Ureter (tissue), 1 donor: ENCODE data around the gene ALDH3B2. TPM values are rescaled to one million over a fixed set of nuclear protein-coding genes. Genes with fewer than 3 reads are reported as not detected.
"Not testable (repeated sequence)": the region's sequence is repeated elsewhere in the genome, so short reads cannot be mapped to it uniquely, and the experiment has no call there.

Source experiments
- DNase-seq: peaks from one replicate; pipeline ENCODE4 v3.0.0-alpha.2; 2020; ENCODE audit warnings: low spot score
- total RNA-seq: library from RNA; stranded (reverse); gene quantifications from one replicate; pipeline ENCODE4 v1.2.4, GENCODE V29; 2023
- donor health status: DM: yes; HTN: yes; CAD: no.

Gene ALDH3B2
- total RNA-seq, 1 donor from 2014 or later = 85.9 TPM

GRCh38 chr11:67644472-67645418 lies 29.7 kb downstream of the ALDH3B2 start:
- DNase-seq = peak; percentile 39

DNA sequence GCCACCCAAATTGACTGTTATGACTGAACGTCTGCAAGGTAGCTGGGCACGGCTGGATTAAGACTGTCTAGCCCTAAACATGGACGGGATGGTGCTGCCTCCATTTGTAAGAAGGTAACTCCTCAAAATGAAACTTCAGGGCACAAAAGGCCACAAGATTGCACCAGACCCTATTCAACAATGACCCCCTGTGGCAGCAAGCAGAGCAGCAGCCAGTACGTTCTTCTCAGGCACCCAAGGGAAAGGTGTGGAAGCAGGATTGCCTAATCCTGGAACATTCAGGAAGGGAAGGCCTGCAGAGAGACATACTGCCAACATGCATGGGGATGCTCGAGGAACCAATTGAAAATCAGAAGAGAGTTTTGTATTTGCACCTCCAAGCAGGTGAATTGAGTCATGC lies 30.4 kb downstream of the ALDH3B2 start:
- DNase-seq = no peak

GRCh38 chr11:67642173-67643120 lies 32.0 kb downstream of the ALDH3B2 start:
- DNase-seq = peak; percentile 36

DNA sequence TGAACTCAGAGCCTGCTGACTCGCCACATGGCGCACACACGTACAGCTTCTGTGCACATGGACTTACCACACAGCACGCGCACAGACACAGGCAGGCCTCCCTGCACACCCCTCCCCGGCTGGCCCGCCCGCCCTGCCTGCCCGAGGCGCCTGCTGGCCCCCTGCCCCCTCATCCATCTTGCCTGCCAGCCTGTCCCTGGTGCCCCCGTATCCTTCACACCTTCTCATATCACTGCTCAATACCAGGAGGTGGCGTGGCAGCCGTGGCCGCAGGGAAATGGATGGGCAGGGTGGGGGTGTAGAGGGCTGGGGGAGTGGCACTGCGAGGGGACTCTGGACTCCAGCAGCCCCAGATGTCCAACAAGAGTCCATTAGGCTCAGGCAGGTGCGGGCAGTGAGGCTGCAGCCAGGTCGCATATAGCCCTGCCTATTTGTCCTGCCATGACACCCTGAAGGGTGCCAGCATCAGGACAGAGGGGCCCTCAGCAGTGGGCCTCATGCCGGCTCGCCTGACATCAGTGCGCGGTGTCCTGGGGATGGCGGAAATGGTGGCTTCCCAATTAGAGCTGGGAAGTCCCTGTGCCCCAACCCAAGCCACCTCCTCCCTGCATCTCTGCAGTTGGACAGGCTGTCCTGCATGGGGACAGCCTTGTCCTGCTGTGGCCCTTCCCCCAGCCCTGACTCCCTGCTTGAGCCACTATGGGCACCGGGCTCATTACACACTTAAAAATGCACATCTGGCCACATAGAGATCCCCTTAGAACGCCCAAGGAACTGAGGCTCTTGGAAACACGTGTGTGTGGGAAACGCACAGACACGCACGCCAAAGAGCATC lies 32.9 kb downstream of the ALDH3B2 start:
- peak; percentile 41 for DNase-seq

DNA sequence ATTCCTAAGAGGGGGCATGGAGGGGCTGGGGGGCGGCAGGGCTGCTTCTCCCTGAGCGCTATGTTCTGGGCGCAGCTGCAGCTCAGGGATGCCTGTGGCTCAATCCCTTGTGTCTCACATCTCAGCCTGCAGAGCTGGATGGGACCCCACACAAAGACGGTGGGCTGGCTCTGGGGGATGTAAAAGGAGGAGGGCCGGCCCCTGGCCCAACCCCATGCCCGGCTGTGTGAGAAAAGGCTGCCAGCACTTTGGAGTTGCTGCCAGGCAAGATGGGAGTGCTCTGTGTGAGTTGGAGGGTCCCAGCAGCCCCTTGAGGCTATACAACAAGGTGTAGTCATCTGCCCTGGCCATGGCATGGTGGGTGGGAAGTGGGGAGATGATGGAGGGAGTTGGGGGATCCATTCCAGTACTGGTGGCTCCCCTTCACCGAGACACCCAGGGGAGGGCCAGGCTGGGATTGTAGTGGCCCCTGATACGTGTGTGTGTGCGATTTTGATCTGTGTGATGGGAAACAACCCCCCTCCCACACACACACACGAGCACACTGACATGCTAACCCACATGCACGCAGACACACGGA lies 33.6 kb downstream of the ALDH3B2 start:
- no peak for DNase-seq

DNA sequence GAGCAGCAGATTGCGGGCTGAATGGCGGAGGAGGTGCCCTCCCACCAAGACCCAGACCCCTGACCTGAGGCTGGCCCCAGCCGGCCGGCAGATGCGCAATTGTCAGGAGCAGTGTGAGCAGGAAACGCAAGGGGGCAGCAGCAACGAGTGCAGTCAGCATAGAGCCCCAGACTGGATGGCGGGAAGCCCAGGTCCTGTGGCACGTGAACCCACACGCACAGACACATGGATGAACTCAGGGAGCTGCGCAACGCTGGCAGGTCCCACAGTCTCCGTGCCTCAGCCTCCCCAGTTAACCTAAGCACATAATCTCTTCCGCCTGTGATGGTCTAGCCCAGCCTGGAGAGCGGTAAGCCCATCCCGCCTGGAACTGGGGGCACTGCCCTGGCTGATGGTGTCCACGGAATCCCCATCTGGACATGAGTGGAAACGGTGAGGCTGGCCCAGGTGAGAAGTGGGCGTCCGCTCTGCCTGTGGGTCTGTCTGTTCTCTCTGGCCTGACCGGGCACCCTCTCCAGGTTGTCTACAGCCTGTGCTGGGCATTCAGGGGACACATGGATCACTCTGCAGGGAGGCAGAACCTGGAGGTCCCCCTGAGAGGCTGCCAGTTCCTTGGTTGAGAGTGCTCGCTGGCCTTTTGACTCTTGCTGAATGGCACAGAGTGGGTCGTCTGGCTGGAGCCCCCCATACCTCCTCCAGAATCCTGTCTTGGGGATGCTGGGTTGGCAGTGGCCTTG lies 34.2 kb downstream of the ALDH3B2 start:
- DNase-seq = peak; percentile 58

DNA sequence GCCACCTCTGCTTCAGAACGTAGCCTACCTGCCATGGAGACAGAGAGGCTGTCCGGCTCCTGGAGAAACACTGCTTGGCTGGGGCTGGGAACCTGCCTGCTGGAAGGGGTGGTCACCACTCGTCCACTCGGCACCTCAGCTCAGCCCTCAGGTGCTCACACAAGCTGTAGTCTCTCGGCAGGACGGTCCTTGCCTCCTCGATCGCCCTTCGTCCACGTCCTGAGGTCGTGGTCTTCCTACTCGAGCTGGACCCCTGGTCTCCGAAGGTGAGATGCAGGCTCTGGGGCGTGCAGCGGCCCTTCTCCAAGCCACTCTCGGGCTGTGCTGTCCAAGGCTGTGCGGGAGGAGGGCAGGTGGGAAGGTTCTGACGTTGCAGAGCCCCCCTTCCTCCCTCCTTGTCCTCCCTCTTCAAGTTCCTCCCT lies 35.0 kb downstream of the ALDH3B2 start, which contains the start of gene TBX10:
TBX10 (minus strand) TSS at position 326 of the 422 bp plus-strand sequence; CDS start at position 35, 291 bp downstream.
- no peak for DNase-seq

DNA sequence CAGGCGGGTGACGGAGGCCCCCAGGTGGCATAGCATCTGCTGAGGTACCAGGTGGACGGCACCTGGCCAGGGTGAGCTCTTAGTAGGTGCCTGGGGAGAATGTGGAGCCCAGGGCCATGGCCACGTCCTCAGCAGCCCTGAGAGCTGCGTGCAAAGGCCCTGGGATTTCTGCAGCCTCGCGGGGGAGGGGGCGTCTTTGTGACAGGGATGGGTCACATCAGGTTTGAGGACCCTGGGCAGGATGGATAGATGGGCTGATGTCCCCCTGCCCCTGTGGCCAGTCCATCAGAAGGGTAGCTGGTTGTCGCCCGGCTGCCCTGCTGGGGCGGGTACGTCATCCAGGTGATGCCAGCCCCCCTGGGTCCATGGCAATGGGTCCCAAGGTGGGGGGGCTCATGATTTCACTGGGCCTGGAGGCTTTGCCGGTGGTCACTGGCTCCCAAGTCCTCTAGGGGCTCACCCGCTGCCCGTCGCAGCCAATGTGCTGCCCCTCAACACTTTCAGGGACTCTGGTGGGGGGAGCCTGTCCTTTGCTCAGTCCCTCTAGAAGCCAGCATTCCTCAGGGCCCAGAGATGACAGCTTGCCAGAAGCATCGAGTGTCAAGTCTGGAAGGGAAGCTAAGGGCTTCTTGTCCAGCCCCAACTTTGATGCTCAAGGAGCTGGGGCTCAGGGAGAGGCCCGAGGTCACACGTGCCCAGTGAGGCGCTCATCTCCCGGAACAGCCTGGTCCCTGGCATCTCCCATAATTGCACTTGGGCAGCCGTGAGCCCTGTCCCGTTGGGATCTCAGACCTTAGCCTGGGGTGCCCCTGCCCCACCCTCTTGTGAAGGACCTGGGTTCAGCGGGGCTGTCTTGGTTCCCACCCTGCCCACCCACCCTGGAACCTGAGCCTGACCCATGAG lies 35.6 kb downstream of the ALDH3B2 start:
- peak; percentile 38 for DNase-seq

GRCh38 chr11:67637441-67637840 lies 37.0 kb downstream of the ALDH3B2 start:
- not testable (repeated sequence) for DNase-seq

GRCh38 chr11:67636962-67637361 lies 37.5 kb downstream of the ALDH3B2 start:
- no peak for DNase-seq

- no peak for DNase-seq
Observed at GRCh38 chr11:67635231-67635521, 39.2 kb downstream of the ALDH3B2 start.

- DNase-seq = no peak
Observed at GRCh38 chr11:67634366-67635230, 39.8 kb downstream of the ALDH3B2 start.

GRCh38 chr11:67633758-67634365 lies 40.6 kb downstream of the ALDH3B2 start:
- no peak for DNase-seq

- DNase-seq = no peak
Observed at GRCh38 chr11:67632982-67633755, 41.3 kb downstream of the ALDH3B2 start.

DNA sequence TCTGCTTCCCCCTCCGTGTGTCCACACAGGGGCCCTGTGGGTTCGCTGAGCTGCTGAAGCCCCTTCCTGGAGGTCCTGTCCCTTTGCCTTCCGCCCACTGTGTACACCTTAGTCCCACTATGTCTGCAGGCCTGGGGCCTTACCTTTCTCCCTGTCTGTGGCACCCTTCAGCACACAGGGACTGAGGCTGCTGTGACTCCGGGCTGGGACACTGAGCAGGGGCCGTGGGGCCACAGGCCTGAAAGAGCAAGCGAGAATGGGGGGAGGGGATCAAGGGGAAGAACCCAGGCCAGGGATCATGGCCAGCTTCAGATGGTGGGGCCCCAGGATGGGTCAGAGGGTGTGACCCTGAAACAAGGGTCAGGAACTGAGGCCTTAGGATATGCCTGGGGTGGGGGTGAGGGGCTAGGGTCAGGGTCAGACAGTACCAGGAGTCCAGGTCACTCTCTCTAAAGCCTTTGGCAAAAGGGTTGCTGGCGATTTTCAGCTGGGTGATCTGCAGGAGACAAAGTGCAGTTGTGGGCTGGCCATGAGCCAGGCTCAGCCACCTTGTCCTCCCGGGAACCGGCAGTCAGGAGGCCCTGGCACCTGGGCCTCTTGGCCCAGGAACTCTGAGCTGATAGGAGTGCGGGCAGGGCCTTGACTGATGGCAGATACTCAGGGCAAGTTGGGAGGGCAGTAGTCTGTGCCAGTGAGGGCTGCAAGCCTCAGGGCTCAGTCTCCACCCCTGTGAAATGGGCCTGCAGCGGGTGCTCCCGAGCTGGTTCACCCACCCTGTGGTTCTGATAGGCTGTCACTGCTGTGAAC lies 42.0 kb downstream of the ALDH3B2 start:
- no peak for DNase-seq

DNA sequence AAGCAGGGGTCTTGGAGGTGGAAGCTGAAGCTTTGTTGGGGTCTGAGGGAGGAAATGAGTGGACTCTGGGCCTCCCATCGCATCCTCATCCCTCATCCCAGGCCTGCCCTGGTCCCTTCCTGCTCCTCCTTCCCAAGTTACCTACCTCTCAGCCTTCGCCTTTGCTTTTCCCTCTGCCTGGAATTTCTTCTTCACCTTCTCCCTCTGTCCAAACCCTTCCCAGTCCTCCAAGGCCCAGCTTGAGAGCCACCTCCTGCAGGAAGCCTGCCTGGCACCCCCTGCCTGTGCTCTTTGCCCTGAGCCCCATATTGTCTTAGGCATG lies 42.6 kb downstream of the ALDH3B2 start:
- peak; percentile 40 for DNase-seq
